ENCODE measurements around the gene GREB1. TPM values are rescaled to one million over a fixed set of nuclear protein-coding genes. Genes with fewer than 3 reads are reported as not detected.

Gene GREB1
- polyA plus RNA-seq, 1 of the 3 experiments (the other 2 are of a cell fraction): 2.9 TPM

DNA sequence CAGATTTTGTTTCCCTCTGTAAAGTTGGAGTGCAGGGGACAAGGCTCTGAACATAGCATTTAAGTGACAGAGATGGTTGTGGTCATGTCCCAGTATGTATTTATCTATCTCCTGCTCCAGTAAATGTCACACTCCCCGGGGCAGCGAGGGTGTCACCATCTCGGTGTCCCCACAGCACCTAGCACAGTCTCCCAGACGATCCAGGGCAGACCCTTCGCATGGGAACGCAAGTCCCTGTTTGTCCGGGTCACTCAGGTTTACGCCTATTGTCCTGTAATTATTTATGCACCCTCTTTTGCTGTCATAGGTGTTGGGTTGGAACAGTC, 148.7 kb downstream of the GREB1 start:
- no peak overlapping the region for H3K4me3 ChIP-seq (ENCODE audit: low read depth in 2 of 2, low read length in 1 of 2)
- H4K20me1 ChIP-seq (ENCODE audit: insufficient read depth): no peaks in the 10 kb centered on the region
- H3K9me2 ChIP-seq: no peaks in the 10 kb centered on the region
- H3K27ac ChIP-seq (ENCODE audit: low read depth in 2 of 2, low read length in 1 of 2): no peak overlapping the region
- no peak overlapping the region for H2AFZ ChIP-seq (ENCODE audit: low read depth)
- H3F3A ChIP-seq (replicated peaks; ENCODE audit: insufficient read depth): no peaks in the 10 kb centered on the region
- no peak overlapping the region for H3K9ac ChIP-seq
- no peaks in the 10 kb centered on the region for H3K79me2 ChIP-seq (ENCODE audit: insufficient read depth)
- 56% methylated on average over 6 of the region's 8 CpGs for WGBS (ENCODE audit: low lambda C conversion rate)
- no peak for TF ChIP-seq RCOR1 (IDR thresholded peaks at IDR 0.05; ENCODE audit: low read length)
- TF ChIP-seq TCF12 (IDR thresholded peaks at IDR 0.05): no peak
- TF ChIP-seq, protein P1, sequence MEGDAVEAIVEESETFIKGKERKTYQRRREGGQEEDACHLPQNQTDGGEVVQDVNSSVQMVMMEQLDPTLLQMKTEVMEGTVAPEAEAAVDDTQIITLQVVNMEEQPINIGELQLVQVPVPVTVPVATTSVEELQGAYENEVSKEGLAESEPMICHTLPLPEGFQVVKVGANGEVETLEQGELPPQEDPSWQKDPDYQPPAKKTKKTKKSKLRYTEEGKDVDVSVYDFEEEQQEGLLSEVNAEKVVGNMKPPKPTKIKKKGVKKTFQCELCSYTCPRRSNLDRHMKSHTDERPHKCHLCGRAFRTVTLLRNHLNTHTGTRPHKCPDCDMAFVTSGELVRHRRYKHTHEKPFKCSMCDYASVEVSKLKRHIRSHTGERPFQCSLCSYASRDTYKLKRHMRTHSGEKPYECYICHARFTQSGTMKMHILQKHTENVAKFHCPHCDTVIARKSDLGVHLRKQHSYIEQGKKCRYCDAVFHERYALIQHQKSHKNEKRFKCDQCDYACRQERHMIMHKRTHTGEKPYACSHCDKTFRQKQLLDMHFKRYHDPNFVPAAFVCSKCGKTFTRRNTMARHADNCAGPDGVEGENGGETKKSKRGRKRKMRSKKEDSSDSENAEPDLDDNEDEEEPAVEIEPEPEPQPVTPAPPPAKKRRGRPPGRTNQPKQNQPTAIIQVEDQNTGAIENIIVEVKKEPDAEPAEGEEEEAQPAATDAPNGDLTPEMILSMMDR (IDR thresholded peaks at IDR 0.05): no peak
- H3K4me1 ChIP-seq (ENCODE audit: control insufficient read depth in 1 of 2, insufficient read depth in 2 of 2, low read depth in 1 of 2, low read length in 1 of 2): peaks cover 0 to 19% of the 10 kb centered on the region in 2 experiments; a peak in 1 of 4 replicates
- no peaks in the 10 kb centered on the region for H3K9me3 ChIP-seq
- ChIA-PET CTCF (interaction anchor here (0.7 to 31.9 kb wide), 31 partner anchors 8 to 1325 kb away, joined by 3 to 886 read pairs (median 5); partner anchors contain the start of gene LPIN1), POLR2A (no interaction called here)
- no peak for DNase-seq
- no peaks in the 10 kb centered on the region for H3K36me3 ChIP-seq (replicated peaks in 1 of 2; ENCODE audit: control insufficient read depth in 1 of 2, insufficient read depth in 2 of 2, low read length in 1 of 2)
- H3K4me2 ChIP-seq: no peak overlapping the region
- H3K27me3 ChIP-seq (ENCODE audit: insufficient read depth): peaks cover 14% of the 10 kb centered on the region; the same call in 1 of the 2 replicates

DNA sequence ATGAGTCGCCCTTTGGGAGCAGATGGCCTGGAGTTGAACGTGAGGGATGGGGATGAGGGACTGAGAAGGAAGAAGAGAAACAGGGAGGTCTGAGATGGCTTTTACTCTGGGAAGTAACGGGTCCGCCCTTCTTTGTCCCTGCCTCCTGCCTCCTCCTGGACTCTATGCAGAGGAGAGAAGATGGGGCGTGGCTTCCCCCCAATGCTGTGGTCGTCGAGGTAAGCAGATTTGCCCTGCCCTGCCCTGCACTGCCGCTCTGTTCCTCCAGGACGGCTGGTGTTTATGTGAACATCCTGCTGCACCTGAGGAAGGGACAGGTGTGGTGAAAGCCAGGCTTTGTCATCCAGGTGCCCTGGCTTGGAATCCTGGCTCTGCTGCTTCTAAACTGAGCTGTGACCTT, 149.6 kb downstream of the GREB1 start:
- Histone ChIP-seq H3F3A (replicated peaks; ENCODE audit: insufficient read depth) (no peaks in the 10 kb centered on the region), H3K9me2 (no peaks in the 10 kb centered on the region), H3K79me2 (ENCODE audit: insufficient read depth) (no peaks in the 10 kb centered on the region), H3K27ac (ENCODE audit: low read depth in 2 of 2, low read length in 1 of 2) (no peak overlapping the region), H4K20me1 (ENCODE audit: insufficient read depth) (no peaks in the 10 kb centered on the region), H3K36me3 (replicated peaks in 1 of 2; ENCODE audit: control insufficient read depth in 1 of 2, insufficient read depth in 2 of 2, low read length in 1 of 2) (no peaks in the 10 kb centered on the region), H3K9me3 (no peaks in the 10 kb centered on the region), H2AFZ (ENCODE audit: low read depth) (no peak overlapping the region), H3K9ac (no peak overlapping the region), H3K27me3 (ENCODE audit: insufficient read depth) (peaks cover 12% of the 10 kb centered on the region; the same call in 1 of the 2 replicates), H3K4me3 (ENCODE audit: low read depth in 2 of 2, low read length in 1 of 2) (no peak overlapping the region), H3K4me2 (no peak overlapping the region), H3K4me1 (ENCODE audit: control insufficient read depth in 1 of 2, insufficient read depth in 2 of 2, low read depth in 1 of 2, low read length in 1 of 2) (peaks cover 0 to 24% of the 10 kb centered on the region in 2 experiments; a peak in 1 of 4 replicates)
- POLR2A ChIA-PET: no interaction called here
- 56% methylated on average over 9 of the region's 9 CpGs for WGBS (ENCODE audit: low lambda C conversion rate)
- DNase-seq: no peak
- TF ChIP-seq SMC3 (IDR thresholded peaks at IDR 0.05; ENCODE audit: low read depth, low read length) (no peak), TEAD4 (IDR thresholded peaks at IDR 0.05; ENCODE audit: borderline replicate concordance, insufficient read depth) (no peak), ELF1 (IDR thresholded peaks at IDR 0.05) (no peak), TCF12 (IDR thresholded peaks at IDR 0.05) (no peak), FOXM1 (IDR thresholded peaks at IDR 0.05; ENCODE audit: low read depth) (no peak), TAF1 (IDR thresholded peaks at IDR 0.05; ENCODE audit: borderline replicate concordance, low read depth, low read length) (no peak), RCOR1 (IDR thresholded peaks at IDR 0.05; ENCODE audit: low read length) (no peak)
- TF ChIP-seq, protein P2, sequence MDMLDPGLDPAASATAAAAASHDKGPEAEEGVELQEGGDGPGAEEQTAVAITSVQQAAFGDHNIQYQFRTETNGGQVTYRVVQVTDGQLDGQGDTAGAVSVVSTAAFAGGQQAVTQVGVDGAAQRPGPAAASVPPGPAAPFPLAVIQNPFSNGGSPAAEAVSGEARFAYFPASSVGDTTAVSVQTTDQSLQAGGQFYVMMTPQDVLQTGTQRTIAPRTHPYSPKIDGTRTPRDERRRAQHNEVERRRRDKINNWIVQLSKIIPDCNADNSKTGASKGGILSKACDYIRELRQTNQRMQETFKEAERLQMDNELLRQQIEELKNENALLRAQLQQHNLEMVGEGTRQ (IDR thresholded peaks at IDR 0.05; ENCODE audit: borderline replicate concordance, low read depth, low read length): no peak
- TF ChIP-seq, protein P3, sequence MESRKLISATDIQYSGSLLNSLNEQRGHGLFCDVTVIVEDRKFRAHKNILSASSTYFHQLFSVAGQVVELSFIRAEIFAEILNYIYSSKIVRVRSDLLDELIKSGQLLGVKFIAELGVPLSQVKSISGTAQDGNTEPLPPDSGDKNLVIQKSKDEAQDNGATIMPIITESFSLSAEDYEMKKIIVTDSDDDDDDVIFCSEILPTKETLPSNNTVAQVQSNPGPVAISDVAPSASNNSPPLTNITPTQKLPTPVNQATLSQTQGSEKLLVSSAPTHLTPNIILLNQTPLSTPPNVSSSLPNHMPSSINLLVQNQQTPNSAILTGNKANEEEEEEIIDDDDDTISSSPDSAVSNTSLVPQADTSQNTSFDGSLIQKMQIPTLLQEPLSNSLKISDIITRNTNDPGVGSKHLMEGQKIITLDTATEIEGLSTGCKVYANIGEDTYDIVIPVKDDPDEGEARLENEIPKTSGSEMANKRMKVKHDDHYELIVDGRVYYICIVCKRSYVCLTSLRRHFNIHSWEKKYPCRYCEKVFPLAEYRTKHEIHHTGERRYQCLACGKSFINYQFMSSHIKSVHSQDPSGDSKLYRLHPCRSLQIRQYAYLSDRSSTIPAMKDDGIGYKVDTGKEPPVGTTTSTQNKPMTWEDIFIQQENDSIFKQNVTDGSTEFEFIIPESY (IDR thresholded peaks at IDR 0.05; ENCODE audit: borderline replicate concordance, low read depth): no peak
- TF ChIP-seq, protein P4, sequence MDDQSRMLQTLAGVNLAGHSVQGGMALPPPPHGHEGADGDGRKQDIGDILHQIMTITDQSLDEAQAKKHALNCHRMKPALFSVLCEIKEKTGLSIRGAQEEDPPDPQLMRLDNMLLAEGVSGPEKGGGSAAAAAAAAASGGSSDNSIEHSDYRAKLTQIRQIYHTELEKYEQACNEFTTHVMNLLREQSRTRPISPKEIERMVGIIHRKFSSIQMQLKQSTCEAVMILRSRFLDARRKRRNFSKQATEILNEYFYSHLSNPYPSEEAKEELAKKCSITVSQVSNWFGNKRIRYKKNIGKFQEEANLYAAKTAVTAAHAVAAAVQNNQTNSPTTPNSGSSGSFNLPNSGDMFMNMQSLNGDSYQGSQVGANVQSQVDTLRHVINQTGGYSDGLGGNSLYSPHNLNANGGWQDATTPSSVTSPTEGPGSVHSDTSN (IDR thresholded peaks at IDR 0.05): no peak
- TF ChIP-seq, protein P5, sequence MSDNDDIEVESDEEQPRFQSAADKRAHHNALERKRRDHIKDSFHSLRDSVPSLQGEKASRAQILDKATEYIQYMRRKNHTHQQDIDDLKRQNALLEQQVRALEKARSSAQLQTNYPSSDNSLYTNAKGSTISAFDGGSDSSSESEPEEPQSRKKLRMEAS (IDR thresholded peaks at IDR 0.05; ENCODE audit: low read depth): no peak
- TF ChIP-seq, protein P6, sequence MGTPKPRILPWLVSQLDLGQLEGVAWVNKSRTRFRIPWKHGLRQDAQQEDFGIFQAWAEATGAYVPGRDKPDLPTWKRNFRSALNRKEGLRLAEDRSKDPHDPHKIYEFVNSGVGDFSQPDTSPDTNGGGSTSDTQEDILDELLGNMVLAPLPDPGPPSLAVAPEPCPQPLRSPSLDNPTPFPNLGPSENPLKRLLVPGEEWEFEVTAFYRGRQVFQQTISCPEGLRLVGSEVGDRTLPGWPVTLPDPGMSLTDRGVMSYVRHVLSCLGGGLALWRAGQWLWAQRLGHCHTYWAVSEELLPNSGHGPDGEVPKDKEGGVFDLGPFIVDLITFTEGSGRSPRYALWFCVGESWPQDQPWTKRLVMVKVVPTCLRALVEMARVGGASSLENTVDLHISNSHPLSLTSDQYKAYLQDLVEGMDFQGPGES (IDR thresholded peaks at IDR 0.05; ENCODE audit: low read depth, low read length): no peak
- TF ChIP-seq, protein P7, sequence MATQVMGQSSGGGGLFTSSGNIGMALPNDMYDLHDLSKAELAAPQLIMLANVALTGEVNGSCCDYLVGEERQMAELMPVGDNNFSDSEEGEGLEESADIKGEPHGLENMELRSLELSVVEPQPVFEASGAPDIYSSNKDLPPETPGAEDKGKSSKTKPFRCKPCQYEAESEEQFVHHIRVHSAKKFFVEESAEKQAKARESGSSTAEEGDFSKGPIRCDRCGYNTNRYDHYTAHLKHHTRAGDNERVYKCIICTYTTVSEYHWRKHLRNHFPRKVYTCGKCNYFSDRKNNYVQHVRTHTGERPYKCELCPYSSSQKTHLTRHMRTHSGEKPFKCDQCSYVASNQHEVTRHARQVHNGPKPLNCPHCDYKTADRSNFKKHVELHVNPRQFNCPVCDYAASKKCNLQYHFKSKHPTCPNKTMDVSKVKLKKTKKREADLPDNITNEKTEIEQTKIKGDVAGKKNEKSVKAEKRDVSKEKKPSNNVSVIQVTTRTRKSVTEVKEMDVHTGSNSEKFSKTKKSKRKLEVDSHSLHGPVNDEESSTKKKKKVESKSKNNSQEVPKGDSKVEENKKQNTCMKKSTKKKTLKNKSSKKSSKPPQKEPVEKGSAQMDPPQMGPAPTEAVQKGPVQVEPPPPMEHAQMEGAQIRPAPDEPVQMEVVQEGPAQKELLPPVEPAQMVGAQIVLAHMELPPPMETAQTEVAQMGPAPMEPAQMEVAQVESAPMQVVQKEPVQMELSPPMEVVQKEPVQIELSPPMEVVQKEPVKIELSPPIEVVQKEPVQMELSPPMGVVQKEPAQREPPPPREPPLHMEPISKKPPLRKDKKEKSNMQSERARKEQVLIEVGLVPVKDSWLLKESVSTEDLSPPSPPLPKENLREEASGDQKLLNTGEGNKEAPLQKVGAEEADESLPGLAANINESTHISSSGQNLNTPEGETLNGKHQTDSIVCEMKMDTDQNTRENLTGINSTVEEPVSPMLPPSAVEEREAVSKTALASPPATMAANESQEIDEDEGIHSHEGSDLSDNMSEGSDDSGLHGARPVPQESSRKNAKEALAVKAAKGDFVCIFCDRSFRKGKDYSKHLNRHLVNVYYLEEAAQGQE (IDR thresholded peaks at IDR 0.05; ENCODE audit: low read depth, low read length): no peak
- CTCF ChIA-PET: interaction anchor here (0.6 to 31.9 kb wide), 15 partner anchors 9 to 851 kb away, joined by 3 to 886 read pairs (median 9); partner anchors contain the start of gene LPIN1
